Mesendoderm (in vitro differentiated cells): Measurements from ENCODE around the gene ZNF605.
"Not testable (repeated sequence)": the region's sequence is repeated elsewhere in the genome, so short reads cannot be mapped to it uniquely, and the experiment has no call there.

Experiments
- DNase-seq: peaks from one replicate; pipeline ENCODE4 v3.0.0; 2013
- H2AK5ac ChIP-seq: 2 replicates; pipeline ENCODE4 v1.6.1; 2013; ENCODE audit warnings: low read length, inconsistent platforms
- H2BK120ac ChIP-seq: 2 replicates; pipeline ENCODE4 v1.6.1; 2013; ENCODE audit warnings: low read depth, mild to moderate bottlenecking, low read length, moderate library complexity, mixed read lengths
- H2BK15ac ChIP-seq: replicated peaks from 2 replicates; pipeline ENCODE4 v1.6.1; 2013; ENCODE audit warnings: low read depth, mild to moderate bottlenecking, moderate library complexity
- H2BK5ac ChIP-seq: 2 replicates; pipeline ENCODE4 v1.6.1; 2013; ENCODE audit warnings: low read length, inconsistent platforms
- H3K18ac ChIP-seq: 2 replicates; pipeline ENCODE4 v1.6.1; 2013; ENCODE audit warnings: mild to moderate bottlenecking, low read length, mixed read lengths
- H3K23ac ChIP-seq: one replicate; pipeline ENCODE4 v1.6.1; 2013; ENCODE audit warnings: low read length
- H3K27ac ChIP-seq: 2 replicates; pipeline ENCODE4 v1.5.1; 2013; ENCODE audit warnings: low read depth, mild to moderate bottlenecking, inconsistent platforms, low read length, moderate library complexity
- H3K27me3 ChIP-seq: 2 replicates; pipeline ENCODE4 v1.6.1; 2013; ENCODE audit warnings: low read length, control low read depth, mild to moderate bottlenecking, inconsistent platforms; ENCODE audit not compliant: insufficient read depth, poor library complexity
- H3K36me3 ChIP-seq: 2 replicates; pipeline ENCODE4 v1.6.1; 2013; ENCODE audit warnings: low read length, inconsistent platforms; ENCODE audit not compliant: control insufficient read depth, insufficient read depth
- H3K4ac ChIP-seq: one replicate; pipeline ENCODE4 v1.6.1; 2013; ENCODE audit warnings: low read depth, mild to moderate bottlenecking, low read length, moderate library complexity
- H3K4me1 ChIP-seq: 2 replicates; pipeline ENCODE4 v1.6.1; 2013; ENCODE audit warnings: low read depth, low read length, inconsistent platforms; ENCODE audit not compliant: control insufficient read depth
- H3K4me2 ChIP-seq: 2 replicates; pipeline ENCODE4 v1.6.1; 2013; ENCODE audit warnings: low read length
- H3K4me3 ChIP-seq: 2 replicates; pipeline ENCODE4 v1.5.1; 2013; ENCODE audit warnings: mild to moderate bottlenecking, low read length
- H3K56ac ChIP-seq: one replicate; pipeline ENCODE4 v1.6.1; 2013; ENCODE audit warnings: low read length
- H3K79me1 ChIP-seq: 2 replicates; pipeline ENCODE4 v1.6.1; 2013; ENCODE audit warnings: low read length, inconsistent platforms
- H3K79me2 ChIP-seq: 2 replicates; pipeline ENCODE4 v1.6.1; 2013; ENCODE audit warnings: mild to moderate bottlenecking, low read length; ENCODE audit not compliant: control insufficient read depth, insufficient read depth
- H3K9ac ChIP-seq: 2 replicates; pipeline ENCODE4 v1.6.1; 2013; ENCODE audit warnings: low read length, inconsistent platforms
- H4K5ac ChIP-seq: one replicate; pipeline ENCODE4 v1.6.1; 2013; ENCODE audit warnings: low read length
- H4K8ac ChIP-seq: one replicate; pipeline ENCODE4 v1.6.1; 2013; ENCODE audit warnings: low read depth, mild to moderate bottlenecking, control low read depth, low read length, moderate library complexity
- WGBS: extraction: QIAGEN DNeasy Blood & Tissue Kit; methylation state at CpG from one replicate; pipeline ENCODE4 v1.1.7; 2013; ENCODE audit warnings: low lambda C conversion rate, missing lambda C conversion rate; ENCODE audit not compliant: insufficient coverage; ENCODE audit errors: extremely low coverage; 5-methylcytosine and 5-hydroxymethylcytosine counted together

The ZNF605 gene

GRCh38 chr12:132972374-132972773 lies 16.3 kb upstream of the ZNF605 start:
- H3K79me1 ChIP-seq = no peaks in the 10 kb centered on the region
- no peak overlapping the region for H3K56ac ChIP-seq
- DNase-seq = no peak
- no peak overlapping the region for H2AK5ac ChIP-seq
- no peak overlapping the region for H4K5ac ChIP-seq
- WGBS = no CpG with 5 or more reads among the region's 1 CpG
- no peak overlapping the region for H3K4me2 ChIP-seq
- no peaks in the 10 kb centered on the region for H3K4me1 ChIP-seq
- H3K9ac ChIP-seq = no peak overlapping the region
- H3K4ac ChIP-seq = no peak overlapping the region
- no peak overlapping the region for H3K18ac ChIP-seq
- no peak overlapping the region for H3K27ac ChIP-seq
- no peak overlapping the region for H2BK15ac ChIP-seq
- H3K36me3 ChIP-seq = no peaks in the 10 kb centered on the region
- no peaks in the 10 kb centered on the region for H3K27me3 ChIP-seq
- no peak overlapping the region for H2BK120ac ChIP-seq
- no peak overlapping the region for H4K8ac ChIP-seq
- H3K79me2 ChIP-seq = no peaks in the 10 kb centered on the region
- no peak overlapping the region for H3K4me3 ChIP-seq
- H3K23ac ChIP-seq = no peak overlapping the region
- no peak overlapping the region for H2BK5ac ChIP-seq

GRCh38 chr12:132967736-132968135 lies 11.6 kb upstream of the ZNF605 start:
- DNase-seq = no peak
- no peak overlapping the region for H3K18ac ChIP-seq
- no peak overlapping the region for H4K5ac ChIP-seq
- H3K4me2 ChIP-seq = no peak overlapping the region
- H2BK5ac ChIP-seq = no peak overlapping the region
- H4K8ac ChIP-seq = no peak overlapping the region
- no peak overlapping the region for H3K27ac ChIP-seq
- no peak overlapping the region for H2BK15ac ChIP-seq
- WGBS = no CpG with 5 or more reads among the region's 21 CpGs
- no peak overlapping the region for H3K4ac ChIP-seq
- H3K27me3 ChIP-seq = no peaks in the 10 kb centered on the region
- H3K36me3 ChIP-seq = no peaks in the 10 kb centered on the region
- no peak overlapping the region for H3K56ac ChIP-seq
- no peaks in the 10 kb centered on the region for H3K4me1 ChIP-seq
- H3K79me2 ChIP-seq = no peaks in the 10 kb centered on the region
- H2AK5ac ChIP-seq = no peak overlapping the region
- no peak overlapping the region for H3K23ac ChIP-seq
- no peak overlapping the region for H3K4me3 ChIP-seq
- no peaks in the 10 kb centered on the region for H3K79me1 ChIP-seq
- H2BK120ac ChIP-seq = no peak overlapping the region
- no peak overlapping the region for H3K9ac ChIP-seq

GRCh38 chr12:132966676-132967415 lies 10.7 kb upstream of the ZNF605 start:
- Histone ChIP-seq H4K8ac (no peak overlapping the region), H3K79me2 (no peaks in the 10 kb centered on the region), H4K5ac (no peak overlapping the region), H3K4me1 (no peaks in the 10 kb centered on the region), H3K56ac (no peak overlapping the region), H2BK120ac (no peak overlapping the region), H3K27ac (no peak overlapping the region), H2BK5ac (no peak overlapping the region), H2BK15ac (no peak overlapping the region), H3K79me1 (no peaks in the 10 kb centered on the region), H3K23ac (no peak overlapping the region), H3K36me3 (no peaks in the 10 kb centered on the region), H3K4me3 (no peak overlapping the region), H3K18ac (no peak overlapping the region), H3K27me3 (no peaks in the 10 kb centered on the region), H2AK5ac (no peak overlapping the region), H3K9ac (no peak overlapping the region), H3K4ac (no peak overlapping the region), H3K4me2 (no peak overlapping the region)
- DNase-seq = no peak
- no CpG with 5 or more reads among the region's 12 CpGs for WGBS

GRCh38 chr12:132965796-132966195 lies 9.7 kb upstream of the ZNF605 start:
- no peak overlapping the region for H3K4me3 ChIP-seq
- no peak overlapping the region for H4K5ac ChIP-seq
- DNase-seq = no peak
- H4K8ac ChIP-seq = no peak overlapping the region
- H3K27me3 ChIP-seq = no peaks in the 10 kb centered on the region
- H3K27ac ChIP-seq = no peak overlapping the region
- H2BK5ac ChIP-seq = no peak overlapping the region
- H2BK120ac ChIP-seq = no peak overlapping the region
- H3K4ac ChIP-seq = no peak overlapping the region
- no peak overlapping the region for H3K18ac ChIP-seq
- H2AK5ac ChIP-seq = no peak overlapping the region
- H3K4me1 ChIP-seq = no peaks in the 10 kb centered on the region
- no peaks in the 10 kb centered on the region for H3K36me3 ChIP-seq
- no peak overlapping the region for H3K4me2 ChIP-seq
- WGBS = no CpG with 5 or more reads among the region's 12 CpGs
- no peaks in the 10 kb centered on the region for H3K79me1 ChIP-seq
- no peak overlapping the region for H3K9ac ChIP-seq
- no peaks in the 10 kb centered on the region for H3K79me2 ChIP-seq
- H3K56ac ChIP-seq = no peak overlapping the region
- H2BK15ac ChIP-seq = no peak overlapping the region
- H3K23ac ChIP-seq = no peak overlapping the region

GRCh38 chr12:132963947-132964346 lies 7.8 kb upstream of the ZNF605 start:
- H3K36me3 ChIP-seq, H3K79me1 ChIP-seq, H2AK5ac ChIP-seq, H2BK120ac ChIP-seq, H3K23ac ChIP-seq, H2BK15ac ChIP-seq, H3K56ac ChIP-seq, H3K4me3 ChIP-seq, H3K27ac ChIP-seq, H2BK5ac ChIP-seq, H3K79me2 ChIP-seq, H4K5ac ChIP-seq, H3K4me1 ChIP-seq, H4K8ac ChIP-seq, H3K4me2 ChIP-seq, H3K4ac ChIP-seq, H3K27me3 ChIP-seq, H3K9ac ChIP-seq, H3K18ac ChIP-seq: not testable (repeated sequence)
- WGBS = no CpG with 5 or more reads among the region's 10 CpGs
- peak; percentile 53 for DNase-seq

GRCh38 chr12:132961790-132962189 lies 5.7 kb upstream of the ZNF605 start:
- H4K5ac ChIP-seq, H3K79me2 ChIP-seq, H3K27ac ChIP-seq, H3K23ac ChIP-seq, H3K79me1 ChIP-seq, H3K4ac ChIP-seq, H3K4me3 ChIP-seq, H3K56ac ChIP-seq, DNase-seq, H3K36me3 ChIP-seq, H3K18ac ChIP-seq, H3K27me3 ChIP-seq, H4K8ac ChIP-seq, H2BK5ac ChIP-seq, H2BK15ac ChIP-seq, H2AK5ac ChIP-seq, H3K4me2 ChIP-seq, H3K9ac ChIP-seq, H2BK120ac ChIP-seq, H3K4me1 ChIP-seq: not testable (repeated sequence)
- no CpG with 5 or more reads among the region's 14 CpGs for WGBS
